Sigmoid colon (tissue), 7 donors: ENCODE data around the gene MCC. TPM values are rescaled to one million over a fixed set of nuclear protein-coding genes. Genes with fewer than 3 reads are reported as not detected.

Experiments
- DNase-seq: peaks from one replicate; pipeline ENCODE4 v3.0.0-alpha.2; 2019
- H3K27ac ChIP-seq, 4 donors: fragments of 200-600 bp; sonication (generic); one replicate each; pipeline ENCODE4 v1.5.1; 2016 to 2019; ENCODE audit warnings: mild to moderate bottlenecking in 1 of 4
- H3K27me3 ChIP-seq, 3 donors: fragments of 200-600 bp; sonication (generic); one replicate each; pipeline ENCODE4 v1.5.1; 2019; ENCODE audit warnings: mild to moderate bottlenecking in 1 of 3
- H3K36me3 ChIP-seq, 4 donors: fragments of 200-600 bp; sonication (generic); one replicate each; pipeline ENCODE4 v1.5.1; 2016 to 2019
- H3K4me1 ChIP-seq, 4 donors: fragments of 200-600 bp; sonication (generic); one replicate each; pipeline ENCODE4 v1.5.1; 2017 to 2019
- H3K4me3 ChIP-seq, 4 donors: fragments of 200-600 bp; sonication (generic); one replicate each; pipeline ENCODE4 v1.5.1; 2017 to 2019; ENCODE audit warnings: mild to moderate bottlenecking in 2 of 4, moderate library complexity in 1 of 4
- H3K9me3 ChIP-seq, 4 donors: fragments of 200-600 bp in 3 of 4; sonication (generic) in 3 of 4; one replicate each; pipeline versions ENCODE4 v1.5.1 to v1.6.1; 2013 to 2019
- CTCF ChIP-seq, 4 experiments: fragments of 450-650 bp in 3 of 4; fragments of 200-600 bp in 1 of 4; IDR thresholded peaks; one replicate each; pipeline ENCODE4 v1.5.1; 2016 to 2019; ENCODE audit warnings: antibody characterized with exemption in 4 of 4, mild to moderate bottlenecking in 3 of 4, moderate library complexity in 2 of 4
- EP300 ChIP-seq, 4 donors: sonication (generic); formaldehyde crosslinking; IDR thresholded peaks; one replicate each; pipeline ENCODE4 v1.6.1; 2017; ENCODE audit warnings: antibody characterized with exemption in 4 of 4
- POLR2A ChIP-seq, 2 donors: fragments of 450-650 bp; IDR thresholded peaks; one replicate each; pipeline ENCODE4 v1.6.1; 2016; ENCODE audit warnings: antibody characterized with exemption in 2 of 2, mild to moderate bottlenecking in 2 of 2, moderate library complexity in 2 of 2
- POLR2AphosphoS5 ChIP-seq, 4 donors: sonication (generic); formaldehyde crosslinking; IDR thresholded peaks; one replicate each; pipeline ENCODE4 v1.6.1; 2017; ENCODE audit warnings: antibody characterized with exemption in 4 of 4
- WGBS, 2 donors: extraction: QIAGEN DNeasy Blood & Tissue Kit; methylation state at CpG; one replicate each; pipeline ENCODE4 v1.1.7; 2013; 5-methylcytosine and 5-hydroxymethylcytosine counted together
- intact Hi-C: fragments of 100-400 bp; cut with DNase I; formaldehyde crosslinking; loops from one replicate; pipeline ENCODE4 v1.15.1; 2023
- polyA plus RNA-seq, 3 donors: library from polyadenylated mRNA; stranded (reverse); fragments of 200-250 nt; gene quantifications; one replicate each; pipeline ENCODE4 v1.2.3, GENCODE V29; 2013
- total RNA-seq, 4 donors: library from RNA; depleted of rRNA; stranded (reverse); fragments of >200 nt; gene quantifications; one replicate each; pipeline ENCODE4 v1.1.0, GENCODE V29; 2016
- donor health status: healthy with polysubstance abuse.
- donor health status: Bipolar disorder and iron deficiency.
- donor health status: healthy.

Gene MCC
- total and polyA plus RNA-seq, 7 donors: 0.69 to 14.0 (median 9.1) TPM

GRCh38 chr5:113240951-113241726 lies 247.1 kb downstream of the MCC start:
- DNase-seq: no peak
- 90% methylated on average over 3 of the region's 3 CpGs for WGBS, 2 donors
- Histone ChIP-seq H3K9me3 (no peaks in the 10 kb centered on the region), H3K36me3 (no peaks in the 10 kb centered on the region), H3K4me1 (peaks cover 0 to 15% (median 5%) of the 10 kb centered on the region in 4 donors), H3K4me3 (no peak overlapping the region), H3K27ac (no peak overlapping the region), H3K27me3 (no peaks in the 10 kb centered on the region)
- no peak for TF ChIP-seq CTCF (IDR thresholded peaks at IDR 0.05)
- no peak for TF ChIP-seq EP300 (IDR thresholded peaks at IDR 0.05)
- TF ChIP-seq POLR2A (IDR thresholded peaks at IDR 0.05): no peak
- intact Hi-C loops: no loop called here

- no peak for DNase-seq
- Histone ChIP-seq H3K4me1 (peaks cover 0 to 8% (median 0%) of the 10 kb centered on the region in 4 donors), H3K27me3 (no peaks in the 10 kb centered on the region), H3K27ac (no peak overlapping the region), H3K9me3 (no peaks in the 10 kb centered on the region), H3K36me3 (no peaks in the 10 kb centered on the region), H3K4me3 (no peak overlapping the region)
- TF ChIP-seq EP300 (IDR thresholded peaks at IDR 0.05) (no peak), CTCF (IDR thresholded peaks at IDR 0.05) (no peak), POLR2AphosphoS5 (IDR thresholded peaks at IDR 0.05) (no peak), POLR2A (IDR thresholded peaks at IDR 0.05) (no peak)
- intact Hi-C loops: no loop called here
- 93 to 96% methylated on average over 4 of the region's 4 CpGs for WGBS, 2 donors
Observed at GRCh38 chr5:113240032-113240431, 248.2 kb downstream of the MCC start.

GRCh38 chr5:113237893-113238292 lies 250.4 kb downstream of the MCC start:
- no peak for DNase-seq
- intact Hi-C loops: no loop called here
- Histone ChIP-seq H3K4me1 (peaks cover 0 to 19% (median 7%) of the 10 kb centered on the region in 4 donors), H3K27ac (no peak overlapping the region), H3K9me3 (no peaks in the 10 kb centered on the region), H3K4me3 (no peak overlapping the region), H3K36me3 (no peaks in the 10 kb centered on the region), H3K27me3 (no peaks in the 10 kb centered on the region)
- TF ChIP-seq POLR2AphosphoS5 (IDR thresholded peaks at IDR 0.05) (no peak), POLR2A (IDR thresholded peaks at IDR 0.05) (no peak), EP300 (IDR thresholded peaks at IDR 0.05) (no peak), CTCF (IDR thresholded peaks at IDR 0.05) (no peak)

- no peaks in the 10 kb centered on the region for H3K27me3 ChIP-seq
- whole genome bisulfite sequencing, 2 donors: 81 to 83% methylated on average over 10 of the region's 10 CpGs
- intact Hi-C loops: no loop called here
- H3K4me3 ChIP-seq: no peak overlapping the region
- H3K4me1 ChIP-seq: peaks cover 0 to 29% (median 15%) of the 10 kb centered on the region in 4 donors
- no peaks in the 10 kb centered on the region for H3K36me3 ChIP-seq
- no peak for DNase-seq
- H3K27ac ChIP-seq: no peak overlapping the region
- TF ChIP-seq POLR2AphosphoS5 (IDR thresholded peaks at IDR 0.05) (no peak), POLR2A (IDR thresholded peaks at IDR 0.05) (no peak), EP300 (IDR thresholded peaks at IDR 0.05) (no peak), CTCF (IDR thresholded peaks at IDR 0.05) (no peak)
- no peaks in the 10 kb centered on the region for H3K9me3 ChIP-seq
Observed at GRCh38 chr5:113236536-113237288, 251.5 kb downstream of the MCC start.
